ENCODE results near the gene C1QL4.
"Not testable (repeated sequence)": the region's sequence is repeated elsewhere in the genome, so short reads cannot be mapped to it uniquely, and the experiment has no call there.

The C1QL4 gene

GRCh38 chr12:49297695-49298060 is 39.3 kb downstream of the C1QL4 start:
- no peak for DNase-seq

GRCh38 chr12:49296836-49297694 is 39.9 kb downstream of the C1QL4 start:
- no peak for DNase-seq

- DNase-seq = no peak
These were observed 40.8 kb downstream of the C1QL4 start for GRCh38 chr12:49296034-49296835.

GRCh38 chr12:49295082-49295936 is 41.7 kb downstream of the C1QL4 start, which contains the start of gene PRPH:
TSS of gene PRPH (plus strand) at chr12:49295147. CDS start at chr12:49295201, 54 bp downstream.
- no peak for DNase-seq

GRCh38 chr12:49294804-49295081 is 42.2 kb downstream of the C1QL4 start:
- DNase-seq = no peak

GRCh38 chr12:49294086-49294803 is 42.7 kb downstream of the C1QL4 start:
- no peak for DNase-seq

GRCh38 chr12:49293056-49293956 is 43.7 kb downstream of the C1QL4 start:
- DNase-seq = no peak

GRCh38 chr12:49292729-49293055 is 44.3 kb downstream of the C1QL4 start:
- DNase-seq = no peak

GRCh38 chr12:49288922-49289555 is 47.9 kb downstream of the C1QL4 start:
- DNase-seq = no peak

GRCh38 chr12:49288412-49288853 is 48.6 kb downstream of the C1QL4 start:
- peak; percentile 30 for DNase-seq

GRCh38 chr12:49287876-49288275 is 49.1 kb downstream of the C1QL4 start:
- no peak for DNase-seq

GRCh38 chr12:49284672-49285071 is 52.3 kb downstream of the C1QL4 start:
- DNase-seq = no peak

- DNase-seq = no peak
These were observed 53.2 kb downstream of the C1QL4 start for GRCh38 chr12:49283541-49284429.

GRCh38 chr12:49282740-49283375 is 54.1 kb downstream of the C1QL4 start:
- not testable (repeated sequence) for DNase-seq

Measured in midbrain (tissue), 1 donor.